ENCODE results near the gene ZNF280B. TPM values are rescaled to one million over a fixed set of nuclear protein-coding genes. Genes with fewer than 3 reads are reported as not detected.
A peak's percentile ranks its signal among the peaks of the same experiment; 100 is the strongest.

The ZNF280B gene
- total and polyA plus RNA-seq, 2 donors (not counting 1 experiment from before 2014, with no cell fraction given): 0.67 to 3.5 TPM

DNA sequence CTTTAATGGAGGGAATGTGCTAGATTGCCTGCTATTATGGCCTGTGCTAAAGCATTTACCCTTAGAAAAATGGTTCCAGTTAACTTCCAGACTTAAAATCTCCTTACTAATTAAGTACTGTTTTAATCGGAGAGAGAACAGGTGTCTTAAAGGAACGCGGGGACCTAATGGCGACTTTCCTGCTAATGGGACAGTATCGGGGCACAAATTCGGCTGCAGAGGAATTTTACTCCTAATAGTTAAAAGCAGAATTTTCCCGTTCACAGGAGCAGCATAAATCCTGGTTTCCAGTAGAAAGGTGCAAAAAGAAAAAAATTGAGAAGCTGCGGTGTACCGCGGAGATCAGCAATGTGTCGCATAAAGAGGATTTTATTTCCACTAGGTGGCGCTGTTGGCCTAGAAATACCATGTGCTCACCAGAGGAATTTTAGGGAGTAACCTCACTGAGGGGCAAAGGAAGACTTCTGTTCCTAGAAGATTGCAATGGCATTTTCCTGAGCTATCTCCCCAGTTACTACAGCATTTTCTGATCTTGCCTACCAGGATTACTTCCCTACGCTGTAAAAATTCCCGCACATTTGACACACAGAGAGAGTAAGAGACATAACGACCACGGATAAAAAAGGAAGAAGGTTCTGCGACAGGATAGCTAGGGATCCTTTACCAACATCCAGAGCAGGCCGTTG, 44.5 kb downstream of the ZNF280B start:
- POLR2A ChIA-PET: no interaction called here
- no peaks in the 10 kb centered on the region for H3K79me2 ChIP-seq (ENCODE audit: control insufficient read depth, insufficient read depth, low read length)
- TF ChIP-seq, protein P1, sequence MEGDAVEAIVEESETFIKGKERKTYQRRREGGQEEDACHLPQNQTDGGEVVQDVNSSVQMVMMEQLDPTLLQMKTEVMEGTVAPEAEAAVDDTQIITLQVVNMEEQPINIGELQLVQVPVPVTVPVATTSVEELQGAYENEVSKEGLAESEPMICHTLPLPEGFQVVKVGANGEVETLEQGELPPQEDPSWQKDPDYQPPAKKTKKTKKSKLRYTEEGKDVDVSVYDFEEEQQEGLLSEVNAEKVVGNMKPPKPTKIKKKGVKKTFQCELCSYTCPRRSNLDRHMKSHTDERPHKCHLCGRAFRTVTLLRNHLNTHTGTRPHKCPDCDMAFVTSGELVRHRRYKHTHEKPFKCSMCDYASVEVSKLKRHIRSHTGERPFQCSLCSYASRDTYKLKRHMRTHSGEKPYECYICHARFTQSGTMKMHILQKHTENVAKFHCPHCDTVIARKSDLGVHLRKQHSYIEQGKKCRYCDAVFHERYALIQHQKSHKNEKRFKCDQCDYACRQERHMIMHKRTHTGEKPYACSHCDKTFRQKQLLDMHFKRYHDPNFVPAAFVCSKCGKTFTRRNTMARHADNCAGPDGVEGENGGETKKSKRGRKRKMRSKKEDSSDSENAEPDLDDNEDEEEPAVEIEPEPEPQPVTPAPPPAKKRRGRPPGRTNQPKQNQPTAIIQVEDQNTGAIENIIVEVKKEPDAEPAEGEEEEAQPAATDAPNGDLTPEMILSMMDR (IDR thresholded peaks at IDR 0.05): peak; percentile 88
- TF ChIP-seq EZH2 (IDR thresholded peaks at IDR 0.05; ENCODE audit: borderline replicate concordance, insufficient read depth, low read depth, low read length, poor library complexity, severe bottlenecking): no peak
- peak overlapping the region; percentile 59 for H3K4me2 ChIP-seq (replicated peaks; ENCODE audit: low read depth, low read length, poor library complexity, severe bottlenecking)
- Mint-ChIP-seq H3K27ac (peak overlapping the region; percentile 16), H3K4me3 (no peak overlapping the region), H3K4me1 (peaks cover 19% of the 10 kb centered on the region), H3K9me3 (ENCODE audit: insufficient read depth) (peaks cover 8% of the 10 kb centered on the region), H3K27me3 (peaks cover 3% of the 10 kb centered on the region)
- H4K20me1 ChIP-seq (ENCODE audit: control insufficient read depth, insufficient read depth, low read length, poor library complexity, severe bottlenecking): no peaks in the 10 kb centered on the region
- peak overlapping the region in 1 of 5 experiments; percentile 46 for H3K4me3 ChIP-seq (ENCODE audit: control extremely low read depth in 1 of 5, extremely low read depth in 1 of 5, insufficient read depth in 1 of 5, low read depth in 2 of 5, low read length in 4 of 5)
- no peak overlapping the region for H3K27ac ChIP-seq (ENCODE audit: low read length in 2 of 2)
- ATAC-seq (ENCODE audit: low read depth) (peak; percentile 47), DNase-seq (peak; percentile 84)
- 40% methylated on average over 11 of the region's 18 CpGs for WGBS (ENCODE audit: insufficient coverage)
- H3K9ac ChIP-seq (ENCODE audit: low read length): no peak overlapping the region
- H3K27me3 ChIP-seq (replicated peaks in 1 of 4; ENCODE audit: control extremely low read depth in 1 of 4, control insufficient read depth in 3 of 4, insufficient read depth in 4 of 4, low read length in 3 of 4): no peaks in the 10 kb centered on the region
- intact Hi-C loops (cut with micrococcal nuclease): loop anchor here (1.0 to 5.0 kb wide), 5 partner anchors 33 to 492 kb away; no protein-coding TSS in a partner anchor
- peaks cover 2 to 20% (median 20%) of the 10 kb centered on the region in 3 donors for H3K9me3 ChIP-seq (ENCODE audit: control extremely low read depth in 1 of 3, control insufficient read depth in 2 of 3, insufficient read depth in 1 of 3, low read length in 2 of 3)
- peaks cover 13 to 15% of the 10 kb centered on the region in 2 donors for H3K4me1 ChIP-seq (ENCODE audit: control insufficient read depth in 2 of 2, insufficient read depth in 2 of 2, low read length in 2 of 2)
- CTCF ChIA-PET: interaction anchor here (0.6 to 5.3 kb wide), 31 partner anchors 8 to 496 kb away, joined by 3 to 58 read pairs (median 4); partner anchors contain the start of gene PRAME
- H2AFZ ChIP-seq (ENCODE audit: insufficient read depth, low read depth, low read length, poor library complexity, severe bottlenecking): no peak overlapping the region
- no peaks in the 10 kb centered on the region for H3K36me3 ChIP-seq (replicated peaks in 1 of 2; ENCODE audit: control extremely low read depth in 1 of 2, control insufficient read depth in 1 of 2, extremely low read depth in 1 of 2, insufficient read depth in 2 of 2, low read length in 1 of 2)
